HEK293T (cell line): ENCODE data around the gene SLC22A15.

Experiments
- CTBP1 ChIP-seq: fragments of 450-650 bp; IDR thresholded peaks from 2 replicates; pipeline ENCODE4 v1.6.1; 2016; ENCODE audit warnings: borderline replicate concordance
- HDGF ChIP-seq: fragments of 450-650 bp; IDR thresholded peaks from 2 replicates; pipeline ENCODE4 v1.6.1; 2017; ENCODE audit warnings: antibody characterized with exemption, borderline replicate concordance
- L3MBTL2 ChIP-seq: fragments of 450-650 bp; conservative IDR thresholded peaks from 2 replicates; pipeline ENCODE4 v1.6.1; 2016; ENCODE audit warnings: mild to moderate bottlenecking
- SP1 ChIP-seq: fragments of 450-650 bp; IDR thresholded peaks from 2 replicates; pipeline ENCODE4 v1.6.1; 2017

- no peak for TF ChIP-seq CTBP1
- TF ChIP-seq HDGF, result no peak
- TF ChIP-seq L3MBTL2, result no peak
- no peak for TF ChIP-seq SP1
These were observed 142.2 kb downstream of the SLC22A15 start for GRCh38 chr1:116118471-116118870.
